HCT116 (cell line): ENCODE measurements around the gene BCL11A.

ENCODE experiments used
- CTCF ChIP-seq, 3 experiments: fragments of 200-600 bp in 1 of 3; sonication (generic) in 1 of 3; IDR thresholded peaks in 2 of 3; conservative IDR thresholded peaks in 1 of 3; 2 replicates each; pipeline ENCODE4 v1.5.1; 2012 to 2017; ENCODE audit warnings: low read depth in 2 of 3, low read length in 2 of 3, antibody characterized with exemption in 1 of 3, borderline replicate concordance in 1 of 3, control low read depth in 1 of 3, mild to moderate bottlenecking in 1 of 3, mixed read lengths in 1 of 3, mixed run types in 1 of 3, moderate library complexity in 1 of 3; ENCODE audit not compliant: insufficient read depth in 1 of 3
- EGR1 ChIP-seq: IDR thresholded peaks from 2 replicates; pipeline ENCODE4 v1.6.1; 2012; ENCODE audit warnings: low read depth
- EZH2 ChIP-seq: fragments of 200-600 bp; sonication (generic); IDR thresholded peaks from 2 replicates; pipeline ENCODE4 v1.6.1; 2017; ENCODE audit warnings: antibody characterized with exemption, mixed run types
- JUND ChIP-seq: IDR thresholded peaks from 2 replicates; pipeline ENCODE4 v1.6.1; 2012
- POLR2A ChIP-seq: IDR thresholded peaks from 2 replicates; pipeline ENCODE4 v1.7.0; 2011; ENCODE audit warnings: borderline replicate concordance; ENCODE audit not compliant: insufficient read depth, insufficient read length; ENCODE audit errors: extremely low read depth
- POLR2AphosphoS5 ChIP-seq: IDR thresholded peaks from 2 replicates; pipeline ENCODE4 v1.6.1; 2011; ENCODE audit warnings: mild to moderate bottlenecking, low read depth, low read length, moderate library complexity
- ZNF274 ChIP-seq: fragments of 200-500 bp; sonication (Bioruptor generic); IDR thresholded peaks from 2 replicates; pipeline ENCODE4 v1.6.1; 2014; ENCODE audit warnings: mild to moderate bottlenecking, low read depth, low read length, inconsistent platforms
- TF ChIP-seq, protein P1 (sequence below): IDR thresholded peaks from 2 replicates; pipeline ENCODE4 v1.6.1; 2011; ENCODE audit warnings: mild to moderate bottlenecking, low read length, moderate library complexity; ENCODE audit not compliant: insufficient replicate concordance; ENCODE audit errors: extremely low read depth
- TF ChIP-seq, protein P2 (sequence below): IDR thresholded peaks from 2 replicates; pipeline ENCODE4 v1.6.1; 2012

GRCh38 chr2:60521626-60522025, 31.8 kb downstream of the BCL11A start:
- TF ChIP-seq, protein P1, sequence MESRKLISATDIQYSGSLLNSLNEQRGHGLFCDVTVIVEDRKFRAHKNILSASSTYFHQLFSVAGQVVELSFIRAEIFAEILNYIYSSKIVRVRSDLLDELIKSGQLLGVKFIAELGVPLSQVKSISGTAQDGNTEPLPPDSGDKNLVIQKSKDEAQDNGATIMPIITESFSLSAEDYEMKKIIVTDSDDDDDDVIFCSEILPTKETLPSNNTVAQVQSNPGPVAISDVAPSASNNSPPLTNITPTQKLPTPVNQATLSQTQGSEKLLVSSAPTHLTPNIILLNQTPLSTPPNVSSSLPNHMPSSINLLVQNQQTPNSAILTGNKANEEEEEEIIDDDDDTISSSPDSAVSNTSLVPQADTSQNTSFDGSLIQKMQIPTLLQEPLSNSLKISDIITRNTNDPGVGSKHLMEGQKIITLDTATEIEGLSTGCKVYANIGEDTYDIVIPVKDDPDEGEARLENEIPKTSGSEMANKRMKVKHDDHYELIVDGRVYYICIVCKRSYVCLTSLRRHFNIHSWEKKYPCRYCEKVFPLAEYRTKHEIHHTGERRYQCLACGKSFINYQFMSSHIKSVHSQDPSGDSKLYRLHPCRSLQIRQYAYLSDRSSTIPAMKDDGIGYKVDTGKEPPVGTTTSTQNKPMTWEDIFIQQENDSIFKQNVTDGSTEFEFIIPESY: no peak
- TF ChIP-seq CTCF (IDR thresholded peaks at IDR 0.05 in 2 of 3, conservative IDR thresholded peaks at IDR 0.05 in 1 of 3; ENCODE audit: borderline replicate concordance in 1 of 3, insufficient read depth in 1 of 3, low read depth in 2 of 3, low read length in 2 of 3) (no peak), POLR2AphosphoS5 (no peak), JUND (no peak), POLR2A (no peak), ZNF274 (no peak), EZH2 (no peak), EGR1 (no peak)
- TF ChIP-seq, protein P2, sequence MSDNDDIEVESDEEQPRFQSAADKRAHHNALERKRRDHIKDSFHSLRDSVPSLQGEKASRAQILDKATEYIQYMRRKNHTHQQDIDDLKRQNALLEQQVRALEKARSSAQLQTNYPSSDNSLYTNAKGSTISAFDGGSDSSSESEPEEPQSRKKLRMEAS: no peak
